Skin epidermis (tissue), 12 donors: ENCODE measurements around the gene ZNF785.
"Not testable (repeated sequence)": the region's sequence is repeated elsewhere in the genome, so short reads cannot be mapped to it uniquely, and the experiment has no call there.

Experiments
- H3K27ac ChIP-seq, 21 experiments: fragments of 200-600 bp; sonication (generic) in 11 of 21; one replicate each; pipeline ENCODE4 v1.5.0; 2020; ENCODE audit warnings: mild to moderate bottlenecking in 3 of 21, inconsistent platforms in 2 of 21, moderate library complexity in 2 of 21
- H3K4me3 ChIP-seq, 7 experiments: fragments of 200-600 bp; sonication (generic) in 2 of 7; one replicate each; pipeline ENCODE4 v1.5.0; 2020; ENCODE audit warnings: inconsistent platforms in 2 of 7, mild to moderate bottlenecking in 2 of 7, moderate library complexity in 1 of 7

Gene ZNF785

DNA sequence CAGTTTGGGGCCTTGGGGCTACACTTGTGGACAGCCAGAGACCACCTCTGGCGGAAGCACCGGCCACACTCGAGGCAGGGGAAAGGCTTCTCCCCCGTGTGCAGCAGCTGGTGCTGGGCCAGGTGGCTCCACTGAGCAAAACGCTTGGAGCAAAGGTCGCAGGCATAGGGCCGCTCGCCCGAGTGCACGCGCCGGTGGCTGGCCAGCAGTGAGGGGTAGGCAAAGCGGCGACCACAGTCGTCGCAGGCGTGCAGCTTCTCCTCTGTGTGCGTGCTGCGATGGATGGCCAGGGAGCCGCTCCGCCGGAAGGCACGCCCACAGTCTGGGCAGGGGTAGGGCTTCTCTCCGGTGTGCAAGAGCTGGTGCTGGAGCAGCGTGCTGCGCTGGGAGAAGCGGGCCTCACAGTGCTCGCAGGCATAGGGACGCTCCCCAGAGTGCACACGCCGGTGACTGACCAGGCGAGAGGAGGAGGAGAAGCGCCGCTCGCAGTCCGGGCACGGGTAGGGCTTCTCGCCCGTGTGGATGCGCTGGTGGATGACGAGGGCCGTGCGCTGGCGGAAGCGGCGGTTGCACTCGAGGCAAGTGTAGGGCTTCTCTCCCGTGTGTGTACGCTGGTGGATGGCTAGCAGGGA is 18.9 kb upstream of the ZNF785 start:
- Histone ChIP-seq H3K4me3 (no peak overlapping the region), H3K27ac (peak overlapping the region in 6 of 21 experiments; percentile 32 to 66 (median 52))

DNA sequence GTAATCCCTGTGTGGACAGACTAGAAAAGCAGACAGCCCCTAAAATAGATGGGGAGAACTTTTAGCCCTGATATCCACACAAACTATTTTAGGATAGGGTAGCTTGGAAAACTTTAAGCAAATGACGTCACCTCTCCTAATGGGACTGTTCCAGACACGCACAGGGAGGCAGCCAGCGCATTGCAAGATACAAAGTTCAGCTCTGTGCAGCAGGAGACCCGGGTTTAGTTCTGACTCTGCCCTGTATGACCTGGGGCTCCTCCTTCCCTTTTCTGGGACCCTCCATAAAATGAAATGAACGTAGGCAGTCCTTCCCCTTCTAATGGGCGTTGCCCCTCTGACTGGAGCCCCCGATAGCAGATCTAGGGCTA is 18.4 kb upstream of the ZNF785 start:
- no peak overlapping the region for H3K4me3 ChIP-seq
- H3K27ac ChIP-seq: peak overlapping the region in 8 of 21 experiments; percentile 22 to 68 (median 49)

DNA sequence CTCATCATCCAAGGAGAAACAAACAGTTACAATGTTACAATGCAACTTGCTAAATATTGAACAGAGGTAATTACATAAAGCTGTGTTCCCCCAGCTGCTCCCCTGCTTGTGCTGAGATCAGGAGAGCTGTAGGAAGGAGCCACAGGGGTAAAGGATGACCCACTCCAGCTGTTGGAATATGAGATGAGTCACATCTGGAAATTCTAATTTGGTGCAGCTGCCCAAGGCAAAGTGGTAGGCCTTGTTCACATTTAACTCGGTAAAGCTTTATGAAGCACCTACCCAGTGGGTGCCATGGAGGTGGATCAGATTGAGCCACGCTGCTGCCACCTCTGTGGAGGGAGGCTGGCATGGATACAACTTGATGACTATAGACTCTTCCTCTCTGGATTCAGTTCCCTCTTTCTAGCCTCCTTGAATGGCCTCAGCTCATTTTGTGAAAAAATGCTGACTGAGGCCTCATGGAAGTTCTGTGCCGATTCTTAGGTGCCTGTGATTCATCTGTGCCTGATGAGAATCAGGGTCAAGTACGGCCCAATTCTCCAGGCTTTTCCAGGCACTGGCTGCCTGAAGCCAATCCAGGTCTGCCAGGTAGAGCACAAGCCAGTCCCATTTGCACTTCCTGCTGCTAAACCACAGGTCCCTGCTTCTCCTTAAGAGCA is 17.2 kb upstream of the ZNF785 start:
- H3K27ac ChIP-seq: peak overlapping the region in 16 of 21 experiments; percentile 18 to 71 (median 54)

GRCh38 chr16:30601966-30602365 is 16.5 kb upstream of the ZNF785 start:
- Histone ChIP-seq H3K27ac (peak overlapping the region in 7 of 21 experiments; percentile 40 to 68 (median 64)), H3K4me3 (no peak overlapping the region)

More for the DNA sequence above, 17.2 kb upstream of the ZNF785 start:
- H3K4me3 ChIP-seq: no peak overlapping the region

GRCh38 chr16:30600929-30601328 is 15.4 kb upstream of the ZNF785 start:
- no peak overlapping the region for H3K27ac ChIP-seq

GRCh38 chr16:30600215-30600614 is 14.7 kb upstream of the ZNF785 start:
- Histone ChIP-seq H3K4me3 (no peak overlapping the region), H3K27ac (no peak overlapping the region)

More at GRCh38 chr16:30600929-30601328, 15.4 kb upstream of the ZNF785 start:
- H3K4me3 ChIP-seq: no peak overlapping the region

DNA sequence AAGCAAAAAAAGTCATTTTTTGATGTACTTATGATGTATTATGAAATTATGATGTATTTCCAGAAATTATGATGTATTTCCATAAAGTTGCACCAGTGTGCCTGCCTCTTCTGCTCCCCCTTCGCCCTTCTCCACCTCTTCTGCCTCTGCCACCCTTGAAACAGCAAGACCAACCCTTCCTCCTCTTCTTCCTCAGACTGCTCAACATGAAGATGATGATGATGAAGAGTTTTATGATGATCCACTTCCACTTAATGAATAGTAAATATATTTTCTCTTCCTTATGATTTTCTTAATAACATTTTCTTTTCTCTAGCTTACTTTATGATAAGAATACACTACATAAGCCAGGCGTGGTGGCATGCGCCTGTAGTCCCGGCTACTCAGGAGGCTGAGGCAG is 7.4 kb upstream of the ZNF785 start:
- no peak overlapping the region for H3K4me3 ChIP-seq
- no peak overlapping the region for H3K27ac ChIP-seq

GRCh38 chr16:30590869-30591268 is 5.4 kb upstream of the ZNF785 start:
- not testable (repeated sequence) for H3K4me3 ChIP-seq, H3K27ac ChIP-seq

DNA sequence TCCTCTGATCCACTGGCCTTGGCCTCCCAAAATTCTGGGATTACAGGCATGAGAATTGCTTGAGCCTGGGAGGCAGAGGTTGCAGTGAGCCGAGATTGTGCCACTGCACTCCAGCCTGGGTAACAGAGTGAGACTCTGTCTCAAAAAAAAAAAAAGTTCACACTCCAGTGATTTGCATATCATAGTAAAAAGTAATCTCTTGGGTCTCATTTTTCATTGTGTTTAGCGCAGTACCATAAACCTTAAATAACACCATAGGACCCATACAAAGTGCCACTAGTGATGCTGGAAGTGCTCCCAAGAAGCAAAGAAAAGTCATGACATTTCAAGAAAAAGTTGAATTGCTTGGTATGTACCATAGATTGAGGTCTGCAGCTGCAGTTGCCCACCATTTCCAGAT is 4.1 kb upstream of the ZNF785 start:
- H3K4me3 ChIP-seq, H3K27ac ChIP-seq: not testable (repeated sequence)

DNA sequence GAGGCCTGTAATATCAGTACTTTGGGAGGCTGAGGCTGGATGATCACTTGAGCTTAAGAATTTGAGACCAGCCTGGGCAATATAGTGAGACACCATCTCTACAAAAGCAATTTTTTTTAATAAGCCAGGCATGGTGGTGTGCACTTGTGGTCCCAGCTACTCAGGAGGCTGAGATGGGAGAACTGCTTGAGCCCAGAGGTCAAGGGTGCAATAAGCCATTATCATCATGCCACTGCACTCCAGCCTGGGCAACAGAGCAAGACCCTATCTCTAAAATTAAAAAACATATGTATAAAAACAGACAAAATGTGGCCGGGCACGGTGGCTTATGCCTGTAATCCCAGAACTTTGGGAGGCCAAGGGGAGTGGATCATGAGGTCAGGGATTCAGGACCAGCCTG is 3.2 kb upstream of the ZNF785 start:
- H3K27ac ChIP-seq: no peak overlapping the region
- H3K4me3 ChIP-seq: no peak overlapping the region

DNA sequence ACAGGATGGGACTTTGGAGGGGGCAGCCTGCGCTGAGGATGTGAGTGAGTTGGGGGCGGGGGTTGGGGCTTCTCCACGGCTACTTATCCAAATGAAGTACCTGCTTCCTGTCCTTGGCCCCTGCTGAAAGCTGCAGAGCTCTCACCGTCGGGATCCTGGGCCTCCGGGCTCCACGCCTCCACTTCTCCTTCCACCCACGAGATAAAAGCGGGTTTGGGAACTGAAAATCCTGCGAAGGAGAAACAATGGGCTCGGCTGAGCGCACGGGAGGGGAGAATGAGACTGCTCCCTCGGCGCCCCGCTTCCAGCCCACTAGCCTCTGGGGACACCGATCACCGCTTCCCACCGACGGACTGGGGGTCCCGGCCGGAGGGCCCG is 486 bp downstream of the ZNF785 start:
- Histone ChIP-seq H3K4me3 (peak overlapping the region; percentile 58 to 84 (median 70)), H3K27ac (peak overlapping the region; percentile 64 to 97 (median 92))

DNA sequence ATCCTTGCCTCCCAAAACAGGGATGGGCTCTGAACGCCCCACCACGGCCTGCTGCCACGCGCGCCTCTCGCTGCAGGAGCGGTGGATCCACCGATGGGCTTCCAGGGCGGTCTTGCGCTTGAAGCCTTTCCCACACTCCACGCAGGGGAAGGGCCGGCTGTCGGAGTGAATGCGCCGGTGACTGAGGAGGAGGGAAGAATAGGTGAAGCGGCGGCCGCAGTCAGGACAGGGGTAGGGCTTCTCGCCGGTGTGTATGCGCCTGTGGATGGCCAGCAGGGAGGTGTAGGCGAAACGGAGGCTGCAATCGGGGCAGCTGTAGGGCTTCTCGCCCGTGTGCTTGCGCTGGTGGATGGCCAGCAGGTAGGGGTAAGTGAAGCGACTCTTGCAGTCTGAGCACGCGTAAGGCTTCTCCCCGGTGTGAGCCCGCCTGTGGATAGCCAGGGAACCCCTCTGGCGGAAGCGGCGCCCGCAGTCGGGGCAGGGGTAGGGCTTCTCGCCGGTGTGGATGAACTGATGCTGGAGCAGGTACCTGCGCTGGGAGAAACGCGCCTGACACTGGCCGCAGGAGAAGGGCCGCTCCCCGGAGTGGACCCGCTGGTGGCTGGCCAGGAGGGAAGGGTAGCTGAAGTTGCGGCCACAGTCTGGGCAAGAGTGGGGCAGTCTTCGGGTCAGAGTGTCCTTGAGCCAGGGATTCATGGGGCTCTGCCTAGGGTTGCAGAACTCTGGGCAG is 2.7 kb downstream of the ZNF785 start:
- Histone ChIP-seq H3K27ac (no peak overlapping the region), H3K4me3 (no peak overlapping the region)

DNA sequence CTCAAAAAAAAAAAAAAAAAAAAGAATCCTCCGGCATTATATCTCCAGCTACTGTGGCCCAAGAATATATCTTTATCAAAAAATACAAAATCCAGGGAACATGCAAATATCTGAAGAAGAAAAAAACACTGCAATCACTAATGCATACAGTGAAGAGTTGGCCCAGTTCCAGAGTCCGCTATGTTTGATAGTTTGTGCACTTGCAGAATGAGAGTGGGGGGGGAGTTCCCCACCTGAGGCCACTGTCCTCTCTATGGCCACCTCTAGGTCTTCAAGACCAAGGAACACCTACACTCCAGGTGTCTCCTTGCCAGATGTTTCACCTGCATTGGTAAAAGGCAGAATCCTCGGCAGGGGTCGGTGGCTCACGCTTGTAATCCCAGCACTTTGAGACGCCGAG is 4.0 kb downstream of the ZNF785 start:
- Histone ChIP-seq H3K27ac (no peak overlapping the region), H3K4me3 (no peak overlapping the region)

DNA sequence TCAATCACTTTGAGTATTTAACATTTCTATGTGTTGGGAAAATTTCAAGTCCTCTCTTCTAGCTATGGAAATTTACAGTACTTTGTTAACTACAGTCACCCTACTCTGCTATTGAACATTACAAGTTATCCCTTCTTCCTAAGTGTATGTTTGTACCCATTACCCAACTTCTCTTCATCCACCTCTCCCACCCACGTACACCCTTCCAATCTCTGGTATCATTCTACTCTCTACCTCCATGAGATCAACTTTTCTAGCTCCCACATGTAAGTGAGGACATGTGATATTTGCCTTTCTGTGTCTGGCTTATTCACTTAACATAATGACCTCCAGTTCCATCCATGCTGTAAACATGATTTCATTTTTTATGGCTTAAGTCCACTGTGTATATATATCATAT is 10.8 kb downstream of the ZNF785 start:
- no peak overlapping the region for H3K27ac ChIP-seq
- no peak overlapping the region for H3K4me3 ChIP-seq

- H3K4me3 ChIP-seq: peak within 1 kb of the TSS; percentile 37 to 84 (median 66)
- H3K27ac ChIP-seq: peak within 1 kb of the TSS; percentile 91 to 100 (median 98)
These were observed 13.8 kb downstream of the ZNF785 start, which contains the start of gene ZNF688 for GRCh38 chr16:30571445-30572322. Gene ZNF688, minus strand, starts transcription at chr16:30571714. Its CDS starts 85 bp downstream, at chr16:30571629.

DNA sequence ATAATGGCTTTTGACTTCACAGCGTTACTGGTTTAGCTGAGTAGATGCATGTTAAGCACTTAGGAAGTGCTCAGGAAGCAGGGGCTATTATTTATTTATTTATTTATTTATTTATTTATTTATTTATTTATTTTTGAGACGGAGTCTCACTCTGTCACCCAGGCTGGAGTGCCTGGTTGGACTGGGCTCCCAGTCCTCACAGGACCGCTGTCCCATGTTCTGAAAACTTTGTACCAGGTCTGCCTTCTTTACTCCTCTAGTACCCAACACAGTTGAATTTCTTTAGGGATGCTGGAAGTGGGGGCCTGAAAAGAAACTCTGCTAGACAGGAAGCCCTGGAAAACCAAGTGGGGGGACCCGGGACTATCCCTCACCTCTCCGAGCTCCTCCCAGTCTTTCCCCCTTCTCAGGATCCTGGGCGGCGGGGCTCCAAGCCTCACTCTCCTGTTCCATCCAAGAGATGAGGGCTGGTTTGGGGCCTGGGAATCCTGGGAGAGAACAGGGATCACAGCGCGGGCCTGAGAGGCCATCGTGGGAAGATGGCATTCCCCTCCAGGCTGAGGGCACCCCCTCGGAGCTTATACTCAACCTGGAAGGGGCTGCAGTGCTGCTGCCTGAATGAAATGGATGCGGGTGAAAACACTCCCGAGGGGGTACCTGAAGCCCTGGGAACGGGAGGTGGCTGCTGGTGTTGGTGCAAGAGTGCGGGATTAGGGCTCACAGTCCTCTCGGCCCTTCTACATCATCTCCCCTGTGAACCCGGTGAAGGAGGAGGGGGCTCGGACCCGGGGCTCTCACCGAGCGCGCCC is 14.7 kb downstream of the ZNF785 start:
- Histone ChIP-seq H3K27ac (peak overlapping the region; percentile 91 to 100 (median 98)), H3K4me3 (peak overlapping the region; percentile 37 to 84 (median 66))

GRCh38 chr16:30569746-30570635 is 15.5 kb downstream of the ZNF785 start:
- Histone ChIP-seq H3K4me3 (peak overlapping the region in 1 of 7 experiments; percentile 37), H3K27ac (peak overlapping the region in 15 of 21 experiments; percentile 18 to 100 (median 98))

DNA sequence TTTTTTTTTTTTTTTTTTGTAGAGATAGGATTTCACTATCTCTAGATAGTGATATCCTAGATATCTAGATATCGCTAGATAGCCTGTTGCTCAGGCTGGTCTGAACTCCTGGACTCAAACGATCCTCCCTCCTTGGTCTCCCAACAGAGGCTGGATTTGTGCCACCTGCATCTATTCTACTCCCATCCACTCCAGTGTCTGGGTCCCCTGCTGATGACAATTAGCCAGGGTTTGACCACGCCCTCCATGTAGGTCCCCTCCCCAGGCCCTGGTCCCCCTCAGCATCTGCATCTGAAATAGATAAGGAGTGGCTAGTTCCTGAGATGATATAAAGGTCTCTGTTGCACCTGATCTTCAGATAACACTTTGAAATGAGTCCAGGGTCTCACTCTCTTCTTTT is 16.2 kb downstream of the ZNF785 start:
- Histone ChIP-seq H3K4me3 (no peak overlapping the region), H3K27ac (peak overlapping the region in 5 of 21 experiments; percentile 68 to 100 (median 79))
